Fibroblast of mammary gland (primary cell): ENCODE data around the gene PFKL.
"Not testable (repeated sequence)": the region's sequence is repeated elsewhere in the genome, so short reads cannot be mapped to it uniquely, and the experiment has no call there.

Source experiments
- DNase-seq: peaks from one replicate; pipeline ENCODE4 v3.0.0-alpha.2; 2010; ENCODE audit warnings: low read depth
- H3K4me3 ChIP-seq: 2 replicates; pipeline ENCODE4 v1.5.1; 2011; ENCODE audit warnings: low read depth, mild to moderate bottlenecking, low read length, moderate library complexity; ENCODE audit not compliant: control insufficient read depth
- TF ChIP-seq, protein P1 (sequence below): conservative IDR thresholded peaks from 2 replicates; pipeline ENCODE4 v1.5.1; 2011; ENCODE audit warnings: low read depth, low read length, inconsistent platforms; ENCODE audit not compliant: control insufficient read depth, insufficient read depth

Gene PFKL

DNA sequence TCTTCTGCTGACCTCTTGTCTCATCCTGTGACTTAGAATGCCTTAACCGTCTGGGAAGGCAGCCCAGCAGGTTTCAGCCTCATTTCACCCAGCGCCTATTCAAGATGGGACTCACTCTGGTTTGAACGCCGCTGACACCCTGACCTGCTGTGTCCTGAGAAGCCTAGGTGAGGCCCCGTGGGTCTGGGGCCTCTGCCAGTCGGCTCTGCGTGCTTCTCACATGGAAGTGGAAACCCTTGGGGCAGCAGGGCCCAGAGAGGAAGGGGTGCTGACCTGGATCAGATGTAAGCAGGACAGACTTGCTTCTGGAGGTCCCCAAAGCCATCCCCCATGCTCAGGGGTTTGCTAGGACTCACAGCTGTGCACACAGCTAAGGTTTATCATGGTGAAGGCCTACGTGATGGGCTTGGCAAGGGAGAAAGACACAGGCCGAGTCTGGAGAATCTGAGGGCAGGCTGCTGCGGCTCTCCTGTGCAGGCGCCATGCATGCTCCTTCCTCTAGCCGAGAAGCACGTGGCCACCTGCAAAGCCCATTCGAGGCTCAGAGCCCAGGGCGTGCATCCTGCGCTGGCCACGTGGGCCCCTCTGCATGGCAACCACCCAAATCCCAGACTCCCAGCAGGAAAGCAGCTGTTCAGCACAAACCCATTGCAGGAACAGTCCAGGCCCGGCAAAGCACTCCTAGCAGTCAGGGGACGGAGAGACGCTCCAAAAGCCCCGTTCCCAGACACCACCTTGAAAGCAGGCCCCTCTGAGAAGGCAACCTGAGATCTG is 57.4 kb downstream of the PFKL start:
- DNase-seq, result no peak
- TF ChIP-seq, protein P1, sequence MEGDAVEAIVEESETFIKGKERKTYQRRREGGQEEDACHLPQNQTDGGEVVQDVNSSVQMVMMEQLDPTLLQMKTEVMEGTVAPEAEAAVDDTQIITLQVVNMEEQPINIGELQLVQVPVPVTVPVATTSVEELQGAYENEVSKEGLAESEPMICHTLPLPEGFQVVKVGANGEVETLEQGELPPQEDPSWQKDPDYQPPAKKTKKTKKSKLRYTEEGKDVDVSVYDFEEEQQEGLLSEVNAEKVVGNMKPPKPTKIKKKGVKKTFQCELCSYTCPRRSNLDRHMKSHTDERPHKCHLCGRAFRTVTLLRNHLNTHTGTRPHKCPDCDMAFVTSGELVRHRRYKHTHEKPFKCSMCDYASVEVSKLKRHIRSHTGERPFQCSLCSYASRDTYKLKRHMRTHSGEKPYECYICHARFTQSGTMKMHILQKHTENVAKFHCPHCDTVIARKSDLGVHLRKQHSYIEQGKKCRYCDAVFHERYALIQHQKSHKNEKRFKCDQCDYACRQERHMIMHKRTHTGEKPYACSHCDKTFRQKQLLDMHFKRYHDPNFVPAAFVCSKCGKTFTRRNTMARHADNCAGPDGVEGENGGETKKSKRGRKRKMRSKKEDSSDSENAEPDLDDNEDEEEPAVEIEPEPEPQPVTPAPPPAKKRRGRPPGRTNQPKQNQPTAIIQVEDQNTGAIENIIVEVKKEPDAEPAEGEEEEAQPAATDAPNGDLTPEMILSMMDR, result no peak
- H3K4me3 ChIP-seq, result no peak overlapping the region

DNA sequence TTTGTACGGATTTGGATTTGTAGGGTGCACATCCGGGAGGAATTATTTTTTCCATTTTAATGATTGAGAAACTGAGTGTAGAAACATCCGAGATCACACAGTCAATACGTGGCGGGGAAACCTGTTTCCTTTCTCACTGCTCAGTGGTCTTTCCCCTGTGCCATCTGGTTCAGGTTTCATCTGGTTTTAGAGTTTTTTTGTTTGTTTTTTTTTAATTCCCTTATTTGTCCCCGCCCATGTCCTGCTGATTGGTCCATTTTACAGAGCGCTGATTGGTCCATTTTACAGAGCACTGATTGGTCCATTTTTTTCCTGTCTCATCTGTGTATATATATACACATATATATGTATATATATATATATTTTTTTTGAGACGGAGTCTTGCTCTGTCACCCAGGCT is 59.5 kb downstream of the PFKL start:
- no peak overlapping the region for H3K4me3 ChIP-seq
- TF ChIP-seq, protein P1, result no peak
- DNase-seq, result no peak

DNA sequence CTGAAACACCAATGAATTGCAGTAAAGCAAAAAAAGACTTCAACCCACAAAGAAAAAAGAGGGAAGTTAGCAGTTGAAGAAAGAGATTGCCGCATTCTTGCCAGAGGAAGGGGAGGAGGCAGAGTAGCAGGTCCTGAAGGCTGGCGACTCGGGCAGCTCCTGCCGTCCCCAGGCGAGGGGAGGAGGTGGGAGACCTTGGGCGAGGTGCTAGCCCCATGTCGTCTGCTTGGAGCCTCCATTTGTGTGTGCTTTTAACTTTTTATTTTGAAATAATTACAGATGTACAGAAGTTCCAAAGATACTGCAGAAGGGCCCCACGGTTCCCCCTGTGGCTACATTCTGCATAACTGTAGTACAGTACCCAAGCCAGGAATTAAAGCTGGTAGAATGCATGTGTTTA is 60.3 kb downstream of the PFKL start:
- no peak overlapping the region for H3K4me3 ChIP-seq
- TF ChIP-seq, protein P1, result no peak
- no peak for DNase-seq

DNA sequence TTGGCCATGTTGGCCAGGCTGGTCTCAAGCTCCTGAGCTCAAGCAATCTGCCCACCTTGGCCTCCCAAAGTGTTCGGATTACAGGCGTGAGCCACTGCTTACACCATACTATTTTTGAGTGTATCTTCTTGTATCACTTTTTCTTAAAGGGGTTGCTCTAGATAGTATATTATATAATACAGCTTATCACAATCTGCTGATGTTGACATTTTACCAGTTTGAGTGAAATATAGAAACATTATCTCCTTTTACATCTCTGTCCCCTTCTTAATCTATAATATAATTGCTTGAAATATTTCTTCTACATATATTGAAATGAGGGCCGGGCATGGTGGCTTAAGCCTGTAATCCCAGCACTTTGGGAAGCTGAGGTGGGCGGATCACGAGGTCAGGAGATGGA is 62.0 kb downstream of the PFKL start:
- not testable (repeated sequence) for H3K4me3 ChIP-seq, DNase-seq

DNA sequence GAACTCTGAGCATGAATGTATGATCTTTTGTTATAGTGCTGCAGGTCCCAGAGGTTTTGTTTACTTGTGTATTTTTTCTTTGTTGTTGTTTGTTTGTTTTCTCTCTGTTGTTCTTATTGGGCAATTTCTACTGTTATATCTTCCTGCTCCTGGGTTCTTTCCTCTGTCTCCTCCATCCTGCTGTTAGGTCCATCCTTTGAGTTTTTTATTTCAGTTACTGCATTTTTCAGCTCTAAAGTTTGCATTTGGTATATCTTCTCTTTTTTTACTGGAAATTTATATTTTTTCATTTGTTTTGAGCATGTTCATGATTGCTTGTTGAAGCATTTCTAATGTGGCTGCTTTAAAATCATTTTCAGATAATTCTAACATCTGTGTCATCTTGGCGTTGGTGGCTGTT is 63.4 kb downstream of the PFKL start:
- no peak for DNase-seq
- no peak overlapping the region for H3K4me3 ChIP-seq
- TF ChIP-seq, protein P1, result no peak

DNA sequence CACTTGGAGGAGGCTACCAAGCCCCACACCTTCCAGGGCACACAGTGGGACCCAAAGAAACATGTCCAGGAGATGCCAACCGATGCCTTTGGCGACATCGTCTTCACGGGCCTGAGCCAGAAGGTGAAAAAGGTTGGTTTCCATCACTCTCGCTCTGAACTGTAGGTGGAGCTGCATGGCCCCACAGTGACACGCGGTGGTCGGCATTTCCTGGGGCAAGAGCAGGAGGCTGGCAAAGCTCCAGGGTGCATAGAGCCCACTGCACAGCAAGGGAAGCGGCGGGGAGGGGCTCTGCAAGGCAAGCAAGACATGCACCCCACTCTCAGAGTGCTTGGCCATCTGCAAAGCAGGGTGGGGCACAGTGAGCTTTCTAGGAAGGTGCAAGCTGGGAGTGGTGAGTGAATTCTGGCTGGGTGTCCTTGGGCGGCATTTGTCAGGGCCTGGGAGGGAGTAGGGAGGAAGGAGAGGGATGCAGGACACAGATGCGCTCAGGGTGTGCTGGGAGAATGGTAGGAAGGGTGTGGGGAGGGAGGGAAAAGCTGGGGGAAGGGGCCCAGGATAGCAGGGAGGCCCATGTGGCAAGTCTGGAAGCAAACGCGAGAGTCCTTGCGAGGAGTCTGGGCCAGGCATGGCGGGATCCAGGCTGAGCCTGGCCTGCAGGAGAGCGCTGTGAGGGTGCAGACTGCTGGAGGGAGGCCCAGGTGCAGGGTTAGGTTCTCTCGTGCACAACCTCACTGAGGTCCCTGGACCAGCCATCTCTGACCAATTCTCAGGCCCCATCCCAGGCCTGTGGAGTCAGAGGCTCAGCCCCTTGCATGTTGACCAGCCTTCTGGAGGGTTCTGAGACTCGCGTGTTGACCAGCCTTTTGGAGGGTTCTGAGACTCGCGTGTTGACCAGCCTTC is 64.5 kb downstream of the PFKL start:
- H3K4me3 ChIP-seq, result no peak overlapping the region
- DNase-seq, result no peak
- TF ChIP-seq, protein P1, result no peak
